HepG2 (cell line): Measurements from ENCODE around the gene FLAD1. TPM values are rescaled to one million over a fixed set of nuclear protein-coding genes. Genes with fewer than 3 reads are reported as not detected.

ENCODE experiments used
- AGO2 ChIP-seq: fragments of 200-400 bp; formaldehyde crosslinking; optimal IDR thresholded peaks from 2 replicates; pipeline ENCODE3; 2017; ENCODE audit warnings: mild to moderate bottlenecking, low read depth, low read length, moderate library complexity
- AHDC1 ChIP-seq: sonication (generic); formaldehyde crosslinking; IDR thresholded peaks from 2 replicates; pipeline ENCODE4 v1.5.1; 2020; ENCODE audit warnings: mild to moderate bottlenecking, missing genetic modification reagents, borderline replicate concordance
- BRD4 ChIP-seq: sonication (generic); formaldehyde crosslinking; IDR thresholded peaks from 2 replicates; pipeline ENCODE4 v1.4.0; 2020; ENCODE audit warnings: missing genetic modification reagents
- ETV5 ChIP-seq: IDR thresholded peaks from 2 replicates; pipeline ENCODE4 v1.6.1; 2018; ENCODE audit warnings: missing biosample characterization, missing genetic modification reagents, inconsistent platforms, borderline replicate concordance
- FOXA1 ChIP-seq, 2 experiments: fragments of 450-650 bp in 1 of 2; sonication (generic) in 1 of 2; formaldehyde crosslinking in 1 of 2; IDR thresholded peaks; 2 replicates each; pipeline versions ENCODE4 v1.4.0 to v1.6.1; 2016 to 2020; ENCODE audit warnings: missing genetic modification reagents in 1 of 2
- HDAC6 ChIP-seq: fragments of 200-600 bp; sonication (generic); IDR thresholded peaks from 2 replicates; pipeline ENCODE4 v1.7.0; 2017; ENCODE audit warnings: mild to moderate bottlenecking, antibody characterized with exemption, low read length, low read depth
- HOXA7 ChIP-seq: sonication (generic); formaldehyde crosslinking; IDR thresholded peaks from 2 replicates; pipeline ENCODE4 v1.8.1; 2022; ENCODE audit warnings: mild to moderate bottlenecking, missing genetic modification reagents, moderate library complexity
- IRX3 ChIP-seq: sonication (generic); formaldehyde crosslinking; IDR thresholded peaks from 2 replicates; pipeline ENCODE4 v1.8.1; 2023; ENCODE audit warnings: mild to moderate bottlenecking, low read depth, missing genetic modification reagents, borderline replicate concordance
- MBD4 ChIP-seq: IDR thresholded peaks from 2 replicates; pipeline ENCODE4 v1.6.1; 2012; ENCODE audit warnings: low read length, inconsistent platforms, borderline replicate concordance
- MYNN ChIP-seq: sonication (generic); formaldehyde crosslinking; IDR thresholded peaks from 2 replicates; pipeline ENCODE4 v1.4.0; 2020; ENCODE audit warnings: mild to moderate bottlenecking, low read depth, missing genetic modification reagents
- SETDB1 ChIP-seq: sonication (generic); formaldehyde crosslinking; IDR thresholded peaks from 2 replicates; pipeline ENCODE4 v1.5.1; 2020; ENCODE audit warnings: missing genetic modification reagents, mild to moderate bottlenecking, borderline replicate concordance
- SRSF9 ChIP-seq: fragments of 200-400 bp; formaldehyde crosslinking; IDR thresholded peaks from 2 replicates; pipeline ENCODE4 v1.6.1; 2018; ENCODE audit warnings: borderline replicate concordance, mild to moderate bottlenecking, low read depth, low read length; ENCODE audit not compliant: insufficient read depth, poor library complexity, severe bottlenecking
- TBX2 ChIP-seq: sonication (generic); formaldehyde crosslinking; IDR thresholded peaks from 2 replicates; pipeline ENCODE4 v1.5.0; 2020; ENCODE audit warnings: missing genetic modification reagents, mild to moderate bottlenecking, borderline replicate concordance
- TIGD3 ChIP-seq: sonication (generic); formaldehyde crosslinking; IDR thresholded peaks from 2 replicates; pipeline ENCODE4 v1.5.1; 2020; ENCODE audit warnings: mild to moderate bottlenecking, missing genetic modification reagents, borderline replicate concordance
- ZBTB21 ChIP-seq: sonication (generic); formaldehyde crosslinking; IDR thresholded peaks from 2 replicates; pipeline ENCODE4 v1.4.0; 2020; ENCODE audit warnings: missing genetic modification reagents
- ZBTB34 ChIP-seq: sonication (generic); formaldehyde crosslinking; IDR thresholded peaks from 2 replicates; pipeline ENCODE4 v1.8.0; 2022; ENCODE audit warnings: mild to moderate bottlenecking, missing genetic modification reagents
- ZMAT3 ChIP-seq: sonication (generic); formaldehyde crosslinking; conservative IDR thresholded peaks from 2 replicates; pipeline ENCODE4 v1.7.0; 2021; ENCODE audit warnings: missing genetic modification reagents
- ZNF17 ChIP-seq: sonication (generic); formaldehyde crosslinking; IDR thresholded peaks from 2 replicates; pipeline ENCODE4 v1.5.0; 2020; ENCODE audit warnings: mild to moderate bottlenecking, missing genetic modification reagents
- ZNF557 ChIP-seq: sonication (generic); formaldehyde crosslinking; IDR thresholded peaks from 2 replicates; pipeline ENCODE4 v1.4.0; 2020; ENCODE audit warnings: missing genetic modification reagents
- ZNF605 ChIP-seq: sonication (generic); formaldehyde crosslinking; IDR thresholded peaks from 2 replicates; pipeline ENCODE4 v1.8.0; 2022; ENCODE audit warnings: mild to moderate bottlenecking, missing genetic modification reagents
- ZNF644 ChIP-seq: IDR thresholded peaks from 2 replicates; pipeline ENCODE4 v1.6.1; 2016; ENCODE audit warnings: low read depth
- ZNF777 ChIP-seq: sonication (generic); formaldehyde crosslinking; IDR thresholded peaks from 2 replicates; pipeline ENCODE4 v1.4.0; 2020; ENCODE audit warnings: missing genetic modification reagents
- ZSCAN22 ChIP-seq: sonication (generic); formaldehyde crosslinking; IDR thresholded peaks from 2 replicates; pipeline ENCODE4 v1.4.0; 2020; ENCODE audit warnings: mild to moderate bottlenecking, missing genetic modification reagents
- ZSCAN25 ChIP-seq: sonication (generic); formaldehyde crosslinking; IDR thresholded peaks from 2 replicates; pipeline ENCODE4 v1.8.0; 2022; ENCODE audit warnings: mild to moderate bottlenecking, missing genetic modification reagents
- polyA plus RNA-seq, 8 experiments: library from polyadenylated mRNA; depleted of rRNA in 3 of 8; stranded (reverse) in 7 of 8; unstranded in 1 of 8; fragments of >200 nt; fragmentation: Illumina TruSeq in 4 of 8; extraction: Trizol in 4 of 8; gene quantifications; 2 replicates each; pipeline versions ENCODE4 v1.2.1 to v1.2.3, GENCODE V29; 2011 to 2016; ENCODE audit warnings: low read depth in 4 of 8, missing spikeins in 1 of 8, mixed read lengths in 1 of 8; ENCODE audit not compliant: insufficient read depth in 1 of 8
- total RNA-seq, 5 experiments: library from RNA; depleted of rRNA; stranded (reverse); fragments of >200 nt; fragmentation: Illumina TruSeq; extraction: Trizol; gene quantifications; 2 replicates each; pipeline ENCODE4 v1.2.3, GENCODE V29; 2016; ENCODE audit warnings: low read depth in 1 of 5

Gene FLAD1
- total and polyA plus RNA-seq, 2 of the 13 experiments (the other 11 are each of a cell fraction or from before 2014, with no cell fraction given): 25.9 to 32.8 TPM

- TF ChIP-seq AHDC1 (CRISPR knock-in tag): no peak
- no peak for TF ChIP-seq ZSCAN22 (CRISPR knock-in tag)
- no peak for TF ChIP-seq MBD4
- no peak for TF ChIP-seq ZNF557 (CRISPR knock-in tag)
- TF ChIP-seq SRSF9: no peak
- no peak for TF ChIP-seq ZNF17 (CRISPR knock-in tag)
- no peak for TF ChIP-seq IRX3
- no peak for TF ChIP-seq BRD4 (CRISPR knock-in tag)
- no peak for TF ChIP-seq AGO2
- TF ChIP-seq ZSCAN25 (CRISPR knock-in tag): no peak
- 0 out of 2 replicates have a peak, but pooled peaks have one; percentile 7 for TF ChIP-seq ZNF605 (CRISPR knock-in tag)
- no peak for TF ChIP-seq TBX2
- no peak for TF ChIP-seq MYNN (CRISPR knock-in tag)
- no peak for TF ChIP-seq TIGD3 (CRISPR knock-in tag)
- TF ChIP-seq ETV5 (CRISPR knock-in tag): no peak
- TF ChIP-seq ZBTB21 (CRISPR knock-in tag): no peak
- TF ChIP-seq FOXA1 (IDR thresholded peaks at IDR 0.05): no peak
- no peak for TF ChIP-seq FOXA1 (CRISPR knock-in tag; IDR thresholded peaks at IDR 0.05)
- TF ChIP-seq HDAC6: no peak
- TF ChIP-seq ZBTB34: no peak
- no peak for TF ChIP-seq HOXA7
- no peak for TF ChIP-seq SETDB1
- no peak for TF ChIP-seq ZMAT3 (CRISPR knock-in tag)
- no peak for TF ChIP-seq ZNF644
- TF ChIP-seq ZNF777 (CRISPR knock-in tag): no peak
Measured at GRCh38 chr1:154962156-154962749, 20.9 kb upstream of the FLAD1 start (continued).
